ENCODE data around the gene VMAC. TPM values are rescaled to one million over a fixed set of nuclear protein-coding genes. Genes with fewer than 3 reads are reported as not detected.

VMAC gene
- total RNA-seq, 2 experiments from 2014 or later: 5.1 to 7.0 TPM

- ATAC-seq: no peak
- no peak for DNase-seq
- peak overlapping the region; percentile 99 for H3K4me3 Mint-ChIP-seq
- H3K4me1 Mint-ChIP-seq: peaks cover 31% of the 10 kb centered on the region
- peak overlapping the region; percentile 61 for H3K27ac Mint-ChIP-seq
- CTCF ChIA-PET: interaction anchor here (4.2 kb wide), 1 partner anchor 101 kb away, joined by 50 read pairs; the partner anchor contains the start of gene NRTN
- H3K9me3 Mint-ChIP-seq (ENCODE audit: low read depth): no peaks in the 10 kb centered on the region
- peaks cover 13% of the 10 kb centered on the region for H3K36me3 Mint-ChIP-seq
- no peaks in the 10 kb centered on the region for H3K27me3 Mint-ChIP-seq
Measured at GRCh38 chr19:5905114-5905778, 574 bp downstream of the VMAC start.

GRCh38 chr19:5907241-5907640 is 2.6 kb downstream of the VMAC start:
- Mint-ChIP-seq H3K4me1 (peaks cover 20% of the 10 kb centered on the region), H3K9me3 (ENCODE audit: low read depth) (no peaks in the 10 kb centered on the region), H3K36me3 (peaks cover 8% of the 10 kb centered on the region), H3K27ac (no peak overlapping the region), H3K4me3 (no peak overlapping the region), H3K27me3 (no peaks in the 10 kb centered on the region)
- no peak for ATAC-seq
- CTCF ChIA-PET: interaction anchor here (2.6 kb wide), 1 partner anchor 103 kb away, joined by 8 read pairs; the partner anchor contains the start of gene NRTN
- no peak for DNase-seq

GRCh38 chr19:5908773-5909442 is 4.2 kb downstream of the VMAC start:
- no peaks in the 10 kb centered on the region for H3K9me3 Mint-ChIP-seq (ENCODE audit: low read depth)
- peaks cover 3% of the 10 kb centered on the region for H3K36me3 Mint-ChIP-seq
- DNase-seq (no peak), ATAC-seq (no peak)
- H3K27ac Mint-ChIP-seq: no peak overlapping the region
- H3K4me1 Mint-ChIP-seq: peaks cover 14% of the 10 kb centered on the region
- CTCF ChIA-PET: interaction anchor here (1.1 to 2.6 kb wide), 3 partner anchors 68 to 105 kb away, joined by 3 to 8 read pairs (median 3); partner anchors contain the start of gene NRTN
- no peaks in the 10 kb centered on the region for H3K27me3 Mint-ChIP-seq
- no peak overlapping the region for H3K4me3 Mint-ChIP-seq

- CTCF ChIA-PET: no interaction called here
- ATAC-seq (no peak), DNase-seq (no peak)
- peaks cover 11% of the 10 kb centered on the region for H3K4me1 Mint-ChIP-seq
- no peak overlapping the region for H3K4me3 Mint-ChIP-seq
- H3K27ac Mint-ChIP-seq: no peak overlapping the region
- no peaks in the 10 kb centered on the region for H3K9me3 Mint-ChIP-seq (ENCODE audit: low read depth)
- H3K27me3 Mint-ChIP-seq: no peaks in the 10 kb centered on the region
- H3K36me3 Mint-ChIP-seq: peaks cover 3% of the 10 kb centered on the region
Measured at GRCh38 chr19:5910638-5910907, 5.9 kb downstream of the VMAC start.

- Mint-ChIP-seq H3K27me3 (no peaks in the 10 kb centered on the region), H3K27ac (no peak overlapping the region), H3K9me3 (ENCODE audit: low read depth) (no peaks in the 10 kb centered on the region), H3K4me3 (no peak overlapping the region), H3K4me1 (peaks cover 8% of the 10 kb centered on the region), H3K36me3 (peaks cover 3% of the 10 kb centered on the region)
- ATAC-seq: no peak
- CTCF ChIA-PET: no interaction called here
- DNase-seq: no peak
Measured at GRCh38 chr19:5911366-5911765, 6.7 kb downstream of the VMAC start.

- Mint-ChIP-seq H3K4me3 (no peak within 1 kb of the TSS), H3K4me1 (no peaks in the 10 kb centered on the region), H3K36me3 (peaks cover 3% of the 10 kb centered on the region), H3K27ac (no peak within 1 kb of the TSS), H3K27me3 (no peaks in the 10 kb centered on the region), H3K9me3 (ENCODE audit: low read depth) (no peaks in the 10 kb centered on the region)
- CTCF ChIA-PET: no interaction called here
- DNase-seq (no peak), ATAC-seq (no peak)
Measured at GRCh38 chr19:5913739-5914357, 9.2 kb downstream of the VMAC start, which contains the start of gene CAPS. Gene CAPS (plus strand): TSS chr19:5914254. CDS start chr19:5914407, 153 bp downstream.

GRCh38 chr19:5914358-5914774 is 9.7 kb downstream of the VMAC start:
- DNase-seq (no peak), ATAC-seq (no peak)
- CTCF ChIA-PET: no interaction called here
- H3K9me3 Mint-ChIP-seq (ENCODE audit: low read depth): no peaks in the 10 kb centered on the region
- no peaks in the 10 kb centered on the region for H3K4me1 Mint-ChIP-seq
- no peak overlapping the region for H3K27ac Mint-ChIP-seq
- H3K27me3 Mint-ChIP-seq: no peaks in the 10 kb centered on the region
- H3K4me3 Mint-ChIP-seq: no peak overlapping the region
- peaks cover 3% of the 10 kb centered on the region for H3K36me3 Mint-ChIP-seq

- ATAC-seq (no peak), DNase-seq (no peak)
- H3K4me3 Mint-ChIP-seq: no peak overlapping the region
- peaks cover 2% of the 10 kb centered on the region for H3K36me3 Mint-ChIP-seq
- no peaks in the 10 kb centered on the region for H3K27me3 Mint-ChIP-seq
- H3K27ac Mint-ChIP-seq: no peak overlapping the region
- no peaks in the 10 kb centered on the region for H3K9me3 Mint-ChIP-seq (ENCODE audit: low read depth)
- CTCF ChIA-PET: no interaction called here
- no peaks in the 10 kb centered on the region for H3K4me1 Mint-ChIP-seq
Measured at GRCh38 chr19:5914946-5915781, 10.5 kb downstream of the VMAC start.

GRCh38 chr19:5915782-5916165 is 11.1 kb downstream of the VMAC start:
- no peak for ATAC-seq
- Mint-ChIP-seq H3K4me3 (no peak overlapping the region), H3K27me3 (no peaks in the 10 kb centered on the region), H3K27ac (no peak overlapping the region), H3K36me3 (peaks cover 2% of the 10 kb centered on the region), H3K4me1 (no peaks in the 10 kb centered on the region), H3K9me3 (ENCODE audit: low read depth) (no peaks in the 10 kb centered on the region)
- CTCF ChIA-PET: no interaction called here
- DNase-seq: no peak

- no peak overlapping the region for H3K4me3 Mint-ChIP-seq
- DNase-seq (no peak), ATAC-seq (no peak)
- H3K27ac Mint-ChIP-seq: peak overlapping the region; percentile 36
- H3K27me3 Mint-ChIP-seq: no peaks in the 10 kb centered on the region
- no peaks in the 10 kb centered on the region for H3K9me3 Mint-ChIP-seq (ENCODE audit: low read depth)
- CTCF ChIA-PET: no interaction called here
- no peaks in the 10 kb centered on the region for H3K4me1 Mint-ChIP-seq
- H3K36me3 Mint-ChIP-seq: peaks cover 2% of the 10 kb centered on the region
Measured at GRCh38 chr19:5916181-5916708, 11.6 kb downstream of the VMAC start.

GRCh38 chr19:5917431-5918107 is 12.9 kb downstream of the VMAC start:
- H3K4me1 Mint-ChIP-seq: no peaks in the 10 kb centered on the region
- no peaks in the 10 kb centered on the region for H3K27me3 Mint-ChIP-seq
- no peak overlapping the region for H3K27ac Mint-ChIP-seq
- no peak for DNase-seq
- no peaks in the 10 kb centered on the region for H3K9me3 Mint-ChIP-seq (ENCODE audit: low read depth)
- CTCF ChIA-PET: no interaction called here
- H3K36me3 Mint-ChIP-seq: peaks cover 5% of the 10 kb centered on the region
- ATAC-seq: no peak
- no peak overlapping the region for H3K4me3 Mint-ChIP-seq

GRCh38 chr19:5918463-5919079 is 13.9 kb downstream of the VMAC start:
- no peak overlapping the region for H3K27ac Mint-ChIP-seq

More at GRCh38 chr19:5918463-5919079, 13.9 kb downstream of the VMAC start:
- peaks cover 10% of the 10 kb centered on the region for H3K36me3 Mint-ChIP-seq
- ATAC-seq (no peak), DNase-seq (no peak)
- CTCF ChIA-PET: no interaction called here
- H3K4me3 Mint-ChIP-seq: no peak overlapping the region
- H3K9me3 Mint-ChIP-seq (ENCODE audit: low read depth): no peaks in the 10 kb centered on the region
- no peaks in the 10 kb centered on the region for H3K4me1 Mint-ChIP-seq
- H3K27me3 Mint-ChIP-seq: no peaks in the 10 kb centered on the region

All from activated CD8-positive, alpha-beta memory T cell treated with anti-CD3 and anti-CD28 coated beads, Interleukin-2, amount 10 ng/mL, durations not matched to agents 7 days and 5 days (primary cell).